GM23248 (cell line): ENCODE results near the gene SHISA9.

ENCODE experiments used
- EZH2 ChIP-seq: fragments of 200-600 bp; sonication (generic); IDR thresholded peaks from 2 replicates; pipeline ENCODE4 v1.6.1; 2018; ENCODE audit warnings: antibody characterized with exemption, mild to moderate bottlenecking; ENCODE audit not compliant: insufficient read depth, poor library complexity, severe bottlenecking
- EZH2phosphoT487 ChIP-seq: fragments of 200-600 bp; sonication (generic); IDR thresholded peaks from 2 replicates; pipeline ENCODE4 v1.6.1; 2018; ENCODE audit warnings: antibody characterized with exemption, moderate library complexity, mild to moderate bottlenecking, low read depth; ENCODE audit not compliant: insufficient read depth

DNA sequence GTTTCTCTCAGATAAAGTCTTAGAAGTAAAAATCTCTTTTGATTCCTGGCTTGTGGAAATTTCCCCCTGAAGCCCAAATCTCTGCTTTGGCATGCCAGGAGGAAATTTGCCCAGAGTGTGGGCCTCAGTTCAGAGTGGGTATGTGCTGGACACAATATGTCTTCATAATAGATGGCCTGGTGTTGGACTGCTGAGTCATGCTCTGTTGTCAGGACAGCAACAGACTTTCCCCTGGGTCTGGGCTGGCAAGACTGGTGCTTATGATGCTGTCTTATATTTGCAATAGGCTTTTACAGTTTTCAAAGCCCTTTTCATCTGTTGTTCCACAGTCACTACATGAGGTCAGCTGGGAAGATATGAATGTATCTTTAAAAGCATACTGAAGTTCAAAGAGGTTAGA lies 57.0 kb downstream of the SHISA9 start:
- no peak for TF ChIP-seq EZH2phosphoT487
- no peak for TF ChIP-seq EZH2
